HG03565 (cell line): ENCODE measurements around the gene ERP27.

Experiments
- ATAC-seq: cut with Tn5 transposase; IDR thresholded peaks from one replicate; pipeline ENCODE4 v1.9.1; 2021; ENCODE audit warnings: mild to moderate bottlenecking, moderate library complexity; ENCODE audit not compliant: unreplicated experiment

The ERP27 gene

DNA sequence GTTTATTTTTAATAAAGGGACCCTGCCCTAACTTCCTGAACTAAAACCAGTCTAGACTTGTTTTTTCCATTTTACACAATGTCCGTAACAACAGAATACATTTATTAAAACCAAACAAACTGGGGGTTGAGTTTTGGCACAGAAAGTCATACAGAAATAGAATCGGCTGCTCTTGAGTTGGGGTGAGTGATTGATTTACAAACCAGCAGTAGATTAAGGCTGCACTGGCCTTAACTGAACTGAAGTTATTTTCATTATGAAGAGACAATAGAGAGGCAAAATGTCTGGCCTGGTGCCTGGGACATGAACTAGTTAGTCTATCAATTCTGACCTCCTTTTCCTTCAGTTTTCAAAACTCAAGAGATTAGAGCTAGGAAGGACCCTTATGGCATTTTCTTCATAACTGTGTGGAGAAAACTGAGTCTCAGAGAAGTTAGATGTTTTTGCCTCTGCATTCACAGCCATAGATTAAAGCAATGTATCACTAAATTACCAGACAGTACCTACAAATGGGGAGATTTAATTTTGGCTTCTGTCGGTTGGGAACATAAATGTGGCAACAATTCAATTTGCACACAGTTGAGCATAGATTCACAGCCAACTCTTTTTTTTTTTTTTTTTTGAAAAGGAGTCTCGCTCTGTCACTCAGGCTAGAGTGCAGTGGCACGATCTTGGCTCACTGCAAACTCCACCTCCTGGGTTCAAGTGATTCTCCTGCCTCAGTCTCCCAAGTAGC is 32.9 kb downstream of the ERP27 start:
- no peak for ATAC-seq

DNA sequence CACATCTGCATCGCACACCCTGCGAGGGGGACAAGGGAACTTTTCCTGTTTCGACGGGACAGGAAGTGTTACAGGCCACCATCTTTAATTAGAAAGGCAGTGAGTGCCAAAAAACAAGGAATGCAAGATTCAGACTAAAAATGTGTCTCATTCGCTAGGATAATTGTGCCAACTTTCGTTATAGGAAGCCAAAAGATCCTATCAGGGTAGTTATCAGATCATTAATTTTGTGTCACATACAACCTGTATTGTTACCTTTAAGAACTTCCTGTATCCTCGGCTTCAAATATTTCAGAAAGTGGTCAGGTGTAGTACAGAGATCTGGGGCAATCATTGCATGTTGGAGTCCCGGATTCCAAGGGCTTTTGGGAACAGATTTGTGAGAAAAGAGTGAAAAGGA is 33.5 kb downstream of the ERP27 start:
- no peak for ATAC-seq

DNA sequence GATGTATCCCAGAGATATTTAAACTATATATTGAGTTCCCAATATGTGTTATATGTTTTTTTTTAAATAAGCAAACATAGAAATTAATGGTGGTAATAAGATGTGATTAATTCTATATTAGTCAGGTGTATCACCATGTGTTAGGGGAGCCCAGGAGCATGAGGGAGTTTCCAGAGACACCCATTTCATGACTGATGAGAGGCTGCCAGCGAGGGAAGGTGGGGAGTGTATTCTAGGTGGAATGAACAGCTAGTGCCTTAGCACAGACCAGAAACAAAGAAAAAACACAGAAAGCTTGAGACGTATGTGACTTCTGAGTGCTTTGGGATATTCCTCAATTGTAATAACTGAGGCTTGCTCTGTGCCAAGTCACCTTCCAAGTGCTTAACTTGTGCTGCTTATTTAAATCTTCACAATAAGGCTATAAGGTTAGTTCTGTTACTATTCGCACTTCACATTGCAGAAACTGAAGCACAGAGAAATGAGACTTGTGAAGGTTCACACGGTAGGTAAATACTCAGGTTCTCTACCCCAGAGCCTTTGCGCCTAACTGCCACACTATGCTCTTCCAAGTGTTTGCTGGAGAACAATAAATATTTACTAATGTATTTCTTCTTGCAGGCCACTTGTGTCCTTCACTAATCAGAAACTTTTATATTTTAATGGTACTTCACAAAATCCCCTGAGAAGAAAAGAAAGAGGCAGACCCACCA is 34.8 kb downstream of the ERP27 start:
- ATAC-seq = no peak

DNA sequence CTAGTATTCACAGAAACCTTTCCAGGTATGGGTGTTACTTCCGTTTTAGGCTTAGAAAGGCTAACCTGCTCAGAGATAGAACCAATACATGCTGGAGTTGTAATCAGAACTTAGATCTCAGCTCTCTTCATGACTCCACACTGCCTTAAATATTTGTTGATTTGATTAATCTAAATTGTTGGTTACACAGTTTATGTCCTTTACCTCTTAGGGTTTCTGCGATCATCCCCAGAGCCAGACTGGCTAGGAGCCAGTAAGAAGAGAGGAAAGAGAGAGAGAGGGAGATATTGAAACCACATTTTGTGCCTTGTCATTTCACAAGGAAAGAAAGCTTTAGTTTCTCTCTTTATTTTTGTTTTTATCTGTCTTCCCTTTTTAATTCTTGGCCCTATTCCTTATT is 35.9 kb downstream of the ERP27 start:
- no peak for ATAC-seq

DNA sequence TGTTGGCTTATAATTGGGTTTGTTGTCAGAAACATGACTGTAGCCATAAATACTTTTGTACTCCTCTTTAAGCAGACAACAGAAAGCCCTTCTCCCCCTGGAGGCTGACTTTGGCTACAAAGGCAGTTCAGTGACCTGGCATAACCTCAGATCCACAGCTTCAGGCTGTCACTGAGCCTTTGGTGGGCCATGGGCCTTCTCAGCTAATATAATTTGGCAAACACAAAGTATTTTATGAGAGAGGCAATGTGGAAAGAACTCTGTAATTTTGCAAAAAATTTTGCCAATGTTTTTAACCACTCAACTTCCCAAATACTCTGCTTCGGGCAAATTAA is 37.1 kb downstream of the ERP27 start:
- ATAC-seq = no peak

DNA sequence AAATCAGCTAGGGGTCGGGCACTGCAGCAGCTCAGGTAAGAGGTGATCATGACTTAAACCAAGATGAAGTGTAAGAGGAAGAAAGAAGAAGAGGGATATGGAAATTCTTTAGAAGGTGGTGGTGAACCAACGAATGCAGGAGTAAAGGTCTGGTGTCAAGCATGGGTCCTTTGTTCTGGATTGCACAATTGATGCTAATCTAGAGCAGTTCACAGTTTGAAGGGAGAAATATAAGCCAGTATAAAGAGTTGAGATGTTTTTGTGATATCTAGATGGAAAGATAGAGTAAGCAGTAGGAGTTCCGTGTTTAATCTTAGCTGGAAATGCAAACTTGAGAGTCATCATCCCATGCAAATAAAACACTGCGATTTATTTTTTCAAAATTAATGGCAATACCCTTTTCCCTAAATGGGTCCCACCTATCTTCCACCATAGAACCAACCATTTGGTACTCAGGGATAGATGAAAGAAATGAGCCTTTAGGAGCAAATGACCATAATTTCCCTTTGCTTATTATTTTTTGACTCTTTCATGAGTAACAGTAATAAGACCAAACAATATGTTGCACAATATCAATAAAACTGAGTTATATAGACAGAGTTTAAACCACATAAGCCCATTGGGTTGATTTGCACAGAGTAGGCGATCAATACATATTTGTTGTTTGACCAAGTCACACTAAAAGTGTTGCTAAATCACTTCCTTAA is 37.7 kb downstream of the ERP27 start:
- ATAC-seq = no peak

DNA sequence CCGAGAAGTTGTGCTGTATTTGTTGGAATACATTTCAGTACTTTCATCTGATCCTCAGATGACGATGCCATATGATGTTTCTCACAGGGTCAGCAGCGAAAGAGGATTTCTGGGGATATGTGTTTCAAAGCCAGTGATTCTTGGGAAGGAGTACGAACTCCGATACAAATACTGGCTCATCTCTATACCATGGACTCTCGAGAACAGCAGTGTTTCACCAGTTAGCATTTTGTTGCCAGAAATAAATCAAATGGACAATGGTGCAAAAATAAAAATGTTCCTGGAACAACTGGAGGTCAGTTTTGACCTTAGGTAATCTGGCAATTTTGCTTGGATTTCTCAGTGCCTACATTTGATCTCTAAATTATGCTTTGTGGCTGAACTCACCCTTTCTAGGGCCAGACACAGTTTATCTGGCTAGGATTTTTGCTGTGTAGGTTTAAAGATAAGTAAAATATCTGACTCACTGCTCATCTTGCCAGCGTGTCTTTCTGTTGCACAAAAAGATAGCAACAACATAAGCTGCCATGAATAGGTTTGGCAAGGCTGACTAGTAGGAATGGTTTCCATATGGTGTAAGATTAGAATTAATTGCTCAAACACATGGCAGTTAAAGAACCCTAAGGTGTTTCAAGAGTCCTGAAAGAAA is 41.7 kb downstream of the ERP27 start:
- ATAC-seq = no peak

DNA sequence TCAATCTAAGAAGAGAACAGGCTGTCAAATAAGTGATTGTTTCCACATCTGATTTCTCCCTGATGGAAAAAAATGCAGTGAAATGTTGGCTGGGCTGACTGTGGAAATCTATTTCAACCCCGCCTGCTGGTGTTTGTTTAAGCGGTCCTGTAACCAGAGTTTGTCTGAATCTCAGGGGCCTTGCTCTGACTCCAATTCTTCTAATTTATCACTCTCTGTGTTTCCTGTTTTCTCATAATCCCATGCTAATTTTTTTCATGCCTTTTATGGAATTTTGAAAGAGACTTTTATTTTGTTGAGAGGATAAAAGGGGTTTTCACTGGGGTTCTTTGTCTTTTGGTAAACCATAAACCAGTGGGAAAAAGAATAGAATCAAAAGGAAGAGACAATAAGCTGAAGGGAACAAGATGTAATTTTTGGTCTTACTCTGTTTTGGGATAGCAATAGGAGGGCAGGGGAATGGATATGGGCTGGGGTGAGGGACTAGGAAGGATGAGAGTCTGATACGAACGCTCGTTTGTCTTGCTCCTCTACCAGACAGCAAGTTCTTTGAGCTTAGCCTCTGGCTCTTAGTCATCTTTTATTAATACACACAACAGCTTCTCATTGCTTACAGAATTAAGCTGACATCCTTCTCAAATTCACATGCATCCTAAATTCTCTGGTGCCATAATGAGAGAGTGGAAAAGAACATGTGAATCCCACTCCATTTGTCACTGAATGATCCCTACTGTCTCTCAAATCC is 44.7 kb downstream of the ERP27 start:
- no peak for ATAC-seq

DNA sequence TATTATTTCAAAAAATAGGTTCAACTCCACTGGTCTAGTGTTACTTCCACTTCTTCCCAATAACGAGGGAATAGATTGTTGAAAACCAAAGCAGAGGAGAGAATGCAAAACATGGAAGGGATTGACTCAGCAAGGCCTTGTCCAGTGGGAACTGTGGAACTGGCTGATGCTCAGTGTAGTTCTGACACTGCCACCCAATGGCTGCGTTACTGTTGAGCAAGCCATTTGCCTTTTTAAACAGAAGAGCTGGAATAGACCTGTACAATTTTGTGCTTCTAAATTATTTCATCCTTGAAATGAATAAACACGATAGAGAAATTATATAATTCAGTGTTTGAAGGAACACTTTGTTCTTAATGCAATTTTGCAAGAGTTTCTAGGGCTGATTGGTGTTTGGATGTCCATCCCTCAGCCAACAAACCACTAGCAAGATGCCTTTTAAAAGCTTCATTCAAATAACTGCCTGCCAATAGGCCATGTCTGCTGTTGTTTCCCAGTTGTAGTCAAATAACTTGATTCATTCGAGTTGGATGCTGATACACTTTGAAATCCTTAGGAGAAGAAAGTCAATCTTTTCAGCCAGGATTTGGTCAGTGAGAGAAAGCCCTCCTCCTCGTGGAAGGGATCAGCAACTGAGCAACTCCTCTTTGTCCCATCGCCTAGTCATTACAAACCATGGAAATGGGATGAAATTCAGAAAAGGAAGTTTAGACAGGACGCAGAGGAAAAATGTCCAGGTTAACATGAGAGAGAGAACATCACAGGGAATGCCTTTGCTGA is 45.4 kb downstream of the ERP27 start:
- ATAC-seq = no peak

DNA sequence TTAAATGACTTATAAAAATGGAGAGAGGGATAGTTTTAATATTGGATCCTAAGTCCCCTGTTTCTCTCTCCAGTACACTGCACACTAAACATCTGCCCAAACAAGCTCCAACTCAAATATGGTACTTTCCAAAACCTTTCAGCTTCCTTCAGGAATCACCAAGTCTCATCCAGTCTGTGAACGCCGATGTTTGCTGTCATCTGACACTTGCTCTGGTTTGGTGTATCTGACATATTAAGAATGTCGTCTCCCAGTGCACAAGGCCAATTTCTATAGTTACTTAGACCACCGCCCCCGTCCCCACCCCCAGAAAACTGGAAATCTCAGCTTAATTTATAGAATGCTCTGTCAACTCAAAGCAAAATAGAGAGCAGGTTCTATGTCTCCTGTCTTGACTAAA is 47.6 kb downstream of the ERP27 start:
- no peak for ATAC-seq

DNA sequence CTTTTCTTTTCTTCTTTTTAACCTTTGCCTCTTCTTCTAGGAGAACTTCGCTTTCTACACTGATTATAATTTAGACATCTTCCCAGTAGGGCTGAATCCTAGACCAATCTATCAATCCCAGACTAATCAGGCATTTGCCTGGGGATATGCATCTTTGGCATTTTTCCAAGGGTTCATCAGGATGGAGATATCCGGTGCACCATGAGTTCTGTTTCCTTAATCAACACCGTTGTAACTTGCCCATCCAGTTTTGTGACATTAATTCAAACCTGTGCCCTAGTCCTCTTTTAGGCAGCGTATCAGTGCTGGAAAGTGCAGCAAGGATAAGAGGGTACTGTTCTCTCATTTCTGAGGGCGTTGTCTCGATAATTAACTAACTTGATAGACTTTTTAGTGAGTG is 52.1 kb downstream of the ERP27 start:
- ATAC-seq = no peak

DNA sequence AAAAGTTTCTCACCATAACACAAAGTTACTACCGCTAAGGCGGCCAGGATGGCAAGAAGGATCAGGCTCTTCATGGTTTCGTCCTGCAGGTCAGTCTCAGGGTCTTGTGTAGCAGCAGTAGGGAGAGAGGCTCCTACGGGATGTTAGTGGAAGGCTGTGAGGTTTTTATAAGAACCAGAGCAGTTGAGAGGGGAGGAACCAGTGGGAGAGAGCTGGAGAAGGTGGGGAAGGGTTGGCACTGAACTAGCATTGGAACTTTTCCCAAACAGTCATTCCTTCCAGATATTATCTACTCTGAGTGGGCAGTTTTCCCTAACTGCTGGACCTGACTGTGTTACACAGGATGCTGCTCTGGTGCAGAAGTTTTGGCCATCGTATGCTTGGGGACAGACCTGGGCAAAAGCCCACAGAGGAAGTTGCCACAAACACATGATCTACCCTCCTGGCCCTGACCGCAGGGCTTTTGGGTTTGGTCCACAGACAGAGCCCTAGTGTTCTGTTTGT is 52.6 kb downstream of the ERP27 start, which contains the start of gene MGP:
MGP (minus strand) TSS at position 137 of the 504 bp plus-strand sequence; CDS start at position 74, 63 bp downstream.
- no peak for ATAC-seq

DNA sequence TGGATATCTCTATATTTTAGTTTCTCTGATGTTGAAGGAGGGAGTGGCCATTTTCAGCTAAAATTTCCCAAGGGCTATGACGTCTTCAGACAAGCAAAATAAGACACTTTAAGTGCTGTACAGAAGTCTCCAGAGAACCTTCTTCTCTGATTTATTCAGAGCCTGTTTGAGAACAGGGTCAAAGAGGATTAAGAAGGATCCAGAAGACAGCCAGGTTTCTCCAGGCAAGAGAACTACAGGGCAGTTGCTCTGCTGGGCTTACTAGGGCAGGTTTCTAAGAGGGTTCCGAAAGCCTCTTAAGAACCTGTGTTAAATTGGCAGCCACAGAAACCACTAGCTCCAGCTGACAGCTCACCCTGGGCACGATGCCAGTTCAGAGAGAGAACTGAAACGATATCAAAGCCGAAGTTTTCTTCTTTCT is 53.9 kb downstream of the ERP27 start:
- peak; percentile 97 for ATAC-seq

DNA sequence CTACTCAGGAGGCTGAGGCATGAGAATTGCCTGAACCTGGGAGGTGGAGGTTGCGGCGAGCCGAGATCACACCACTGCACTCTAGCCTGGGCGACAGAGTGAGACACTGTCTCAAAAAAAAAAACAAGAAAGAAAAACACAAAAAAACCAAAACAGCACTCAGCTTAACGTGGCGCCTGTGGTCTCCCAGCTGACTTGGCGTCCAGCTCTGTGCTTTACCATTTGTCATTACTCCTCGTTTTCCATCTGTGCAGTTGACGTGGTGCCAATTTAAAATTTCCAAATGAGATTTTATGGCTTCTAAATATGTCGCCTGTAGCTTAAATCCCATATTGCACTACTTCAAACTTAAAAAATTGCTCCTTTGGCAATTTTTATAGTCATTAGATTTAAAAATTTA is 54.7 kb downstream of the ERP27 start:
- ATAC-seq = no peak

DNA sequence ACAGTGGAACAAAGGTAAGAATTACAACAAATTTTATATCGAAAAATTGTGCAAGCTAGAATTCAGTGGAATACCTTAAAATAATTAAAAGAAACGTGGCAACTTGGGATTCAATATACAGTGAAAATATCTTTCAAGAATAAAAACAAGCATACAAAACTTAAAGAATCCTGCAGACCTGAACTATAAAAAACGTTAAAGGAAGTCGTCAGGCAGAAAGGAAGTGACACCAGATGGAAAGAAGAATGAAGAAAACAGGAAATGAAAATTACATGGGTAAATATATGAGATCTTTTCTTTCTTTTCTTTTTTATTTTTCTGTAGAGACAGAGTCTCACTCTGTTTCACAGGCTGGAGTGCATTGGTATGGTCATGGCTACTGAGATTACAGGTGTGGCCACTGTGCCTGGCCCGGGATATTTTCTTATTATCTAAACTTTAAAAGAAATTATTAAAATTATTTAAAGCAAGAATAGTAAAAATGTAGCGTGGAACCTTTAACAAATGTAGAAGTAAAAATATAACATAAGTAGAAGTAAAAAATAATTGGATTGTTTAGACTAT is 57.4 kb downstream of the ERP27 start:
- no peak for ATAC-seq

DNA sequence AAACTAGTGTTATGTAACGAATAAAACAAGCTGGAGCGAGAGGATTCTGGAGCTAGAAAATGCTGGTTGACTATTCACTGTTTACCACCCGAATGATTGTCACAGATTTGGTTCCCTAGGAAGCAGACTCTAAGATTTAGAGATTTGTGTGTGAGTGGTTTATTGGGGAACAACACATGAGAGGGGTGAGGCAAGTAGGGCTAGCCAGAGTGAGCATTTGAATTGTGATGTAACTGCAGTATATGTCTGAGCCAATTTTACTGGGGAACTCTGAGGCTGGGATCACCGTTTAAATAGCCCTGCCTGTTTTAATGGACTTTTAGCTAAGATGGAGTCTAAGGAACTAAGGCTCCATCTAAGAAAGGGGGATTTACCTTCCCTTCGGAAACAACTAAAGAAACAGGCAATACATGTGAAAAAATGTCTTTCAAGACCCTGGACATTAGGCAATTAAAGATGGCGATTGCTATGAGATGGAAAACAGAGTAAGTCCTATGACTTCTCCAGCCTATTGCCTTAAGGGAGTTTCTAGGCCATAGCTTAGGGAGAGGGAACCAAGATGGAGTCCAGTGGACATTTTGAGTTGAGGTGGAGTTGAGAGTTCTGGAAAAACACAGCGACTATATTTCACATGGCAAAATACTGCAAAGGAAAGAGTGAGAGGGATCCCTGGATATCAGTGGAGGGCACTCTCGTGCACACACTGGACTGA is 59.0 kb downstream of the ERP27 start:
- no peak for ATAC-seq

DNA sequence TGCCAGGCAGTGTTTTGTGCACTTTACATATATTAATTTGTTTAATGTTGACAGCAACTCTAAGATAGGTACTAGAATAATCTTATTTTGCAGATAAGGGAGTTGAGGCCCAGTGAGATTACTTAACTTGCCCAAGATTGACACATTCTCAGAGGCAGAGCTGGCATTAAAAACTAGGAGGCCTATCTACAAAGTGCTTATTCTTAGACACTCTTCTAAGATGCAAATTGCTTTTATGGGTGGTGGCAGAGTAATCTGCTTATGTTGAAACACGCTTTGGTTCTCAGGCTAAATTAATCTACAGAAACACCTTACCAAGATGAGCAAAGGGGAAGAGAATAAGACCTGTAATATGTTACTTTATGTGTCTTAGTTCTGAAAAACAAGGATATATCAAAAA is 59.8 kb downstream of the ERP27 start:
- ATAC-seq = no peak

DNA sequence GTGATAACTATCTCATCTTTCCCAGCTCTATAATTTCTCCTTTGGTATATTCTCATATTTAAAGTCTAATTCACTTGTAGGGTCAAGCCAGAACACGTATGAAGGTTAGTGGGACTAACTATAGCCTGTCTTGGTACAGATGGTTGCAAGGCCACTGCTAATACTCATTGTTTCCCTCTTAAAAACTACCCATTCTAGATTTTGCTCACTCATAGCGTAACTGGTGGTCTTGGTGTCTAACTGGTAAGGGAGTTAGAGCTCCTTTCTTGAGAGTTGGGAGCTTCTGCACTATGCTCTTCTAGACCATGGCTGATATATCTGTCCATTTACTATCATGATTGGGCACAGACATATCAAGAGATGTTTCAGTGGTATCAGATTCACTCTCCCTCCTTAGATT is 61.5 kb downstream of the ERP27 start:
- no peak for ATAC-seq

DNA sequence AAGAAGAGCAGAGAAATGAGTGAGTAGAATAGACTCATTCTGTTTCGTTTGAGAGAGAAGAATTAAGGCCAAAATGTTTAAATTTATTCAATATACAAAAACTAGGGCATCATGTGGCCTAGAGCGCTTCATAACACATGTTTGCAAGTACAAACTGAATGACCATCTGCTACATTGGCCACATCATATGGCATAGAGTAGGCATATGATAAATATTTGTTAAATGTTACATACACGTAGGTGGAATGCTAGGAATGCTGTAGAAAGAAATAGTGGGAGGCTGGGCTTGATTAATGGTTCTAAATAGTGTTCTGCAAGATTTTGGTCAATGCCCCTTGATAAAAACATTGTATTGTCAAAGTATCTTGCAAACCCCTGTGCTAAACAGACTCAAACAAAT is 63.5 kb downstream of the ERP27 start:
- no peak for ATAC-seq
